ENCODE data around the gene SAMD3.
"Not testable (repeated sequence)": the region's sequence is repeated elsewhere in the genome, so short reads cannot be mapped to it uniquely, and the experiment has no call there.

The SAMD3 gene

DNA sequence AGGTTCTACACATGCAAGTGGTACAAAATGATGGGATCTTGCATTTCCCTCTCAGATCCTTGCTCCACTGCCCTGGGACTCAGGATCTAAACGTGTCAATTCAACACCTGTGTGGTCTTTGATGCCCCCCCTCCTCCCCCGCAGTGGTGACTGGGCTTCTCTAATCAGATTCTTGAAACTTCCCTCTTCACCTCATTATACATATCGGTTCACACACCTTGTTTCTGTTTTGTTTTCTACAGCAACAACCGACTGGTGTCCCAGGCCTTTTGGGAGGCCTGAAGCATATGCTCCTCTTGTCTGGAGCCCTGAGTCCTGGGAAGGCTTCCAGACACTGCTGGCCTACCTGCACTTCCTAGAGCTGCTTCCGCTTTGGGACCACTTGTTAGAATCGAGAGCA is 20.0 kb downstream of the SAMD3 start:
- in situ Hi-C loops (cut with MboI; ENCODE audit: low sequenced_read_pairs) = no loop called here
- DNase-seq (ENCODE audit: low spot score in 2 of 2) = no peak
- Histone ChIP-seq H3K27me3 (ENCODE audit: low read depth) (no peaks in the 10 kb centered on the region), H3K4me3 (no peak overlapping the region), H3K9me3 (no peaks in the 10 kb centered on the region), H3K36me3 (replicated peaks) (no peaks in the 10 kb centered on the region), H3K4me1 (no peaks in the 10 kb centered on the region; the same call in 1 of the 2 replicates)

- no peak for DNase-seq (ENCODE audit: low spot score in 2 of 2)
- H3K4me3 ChIP-seq = no peak overlapping the region
- H3K36me3 ChIP-seq (replicated peaks) = no peaks in the 10 kb centered on the region
- H3K27me3 ChIP-seq (ENCODE audit: low read depth) = no peaks in the 10 kb centered on the region
- no peaks in the 10 kb centered on the region for H3K9me3 ChIP-seq
- in situ Hi-C loops (cut with MboI; ENCODE audit: low sequenced_read_pairs) = no loop called here
- H3K4me1 ChIP-seq = no peaks in the 10 kb centered on the region; the same call in 1 of the 2 replicates
Observed at GRCh38 chr6:130200020-130200419, 22.7 kb downstream of the SAMD3 start.

GRCh38 chr6:130198483-130199035 is 24.2 kb downstream of the SAMD3 start:
- no peaks in the 10 kb centered on the region for H3K27me3 ChIP-seq (ENCODE audit: low read depth)
- no peaks in the 10 kb centered on the region for H3K9me3 ChIP-seq
- no peaks in the 10 kb centered on the region; the same call in 1 of the 2 replicates for H3K4me1 ChIP-seq
- no peak for DNase-seq (ENCODE audit: low spot score in 2 of 2)
- no peaks in the 10 kb centered on the region for H3K36me3 ChIP-seq (replicated peaks)
- in situ Hi-C loops (cut with MboI; ENCODE audit: low sequenced_read_pairs) = no loop called here
- H3K4me3 ChIP-seq = no peak overlapping the region

DNA sequence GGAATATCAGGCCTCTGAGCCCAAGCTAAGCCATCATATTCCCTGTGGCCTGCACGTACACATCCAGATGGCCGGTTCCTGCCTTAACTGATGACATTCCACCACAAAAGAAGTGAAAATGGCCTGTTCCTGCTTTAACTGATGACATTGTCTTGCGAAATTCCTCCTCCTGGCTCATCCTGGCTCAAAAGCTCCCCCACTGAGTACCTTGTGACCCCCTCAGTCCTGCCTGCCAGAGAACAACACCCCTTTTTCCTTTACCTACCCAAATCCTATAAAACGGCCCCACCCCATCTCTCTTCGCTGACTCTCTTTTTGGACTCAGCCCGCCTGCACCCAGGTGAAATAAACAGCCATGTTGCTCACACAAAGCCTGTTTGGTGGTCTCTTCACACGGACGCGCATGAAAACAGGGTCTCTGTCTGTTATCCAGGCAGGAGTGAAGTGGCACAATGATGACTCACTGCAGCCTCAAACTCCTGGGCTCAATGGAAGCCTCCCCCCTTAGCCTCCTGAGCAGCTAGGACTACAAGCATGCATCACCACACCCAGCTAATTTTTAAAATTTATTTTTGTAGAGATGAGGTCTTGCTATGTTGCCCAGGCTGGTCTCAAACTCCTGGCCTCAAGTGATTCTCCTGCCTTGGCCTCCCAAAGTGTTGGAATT is 24.8 kb downstream of the SAMD3 start:
- H3K4me3 ChIP-seq; H3K27me3 ChIP-seq (ENCODE audit: low read depth); in situ Hi-C loops (cut with MboI; ENCODE audit: low sequenced_read_pairs); DNase-seq (ENCODE audit: low spot score in 2 of 2); H3K36me3 ChIP-seq (replicated peaks); H3K9me3 ChIP-seq; H3K4me1 ChIP-seq: not testable (repeated sequence)

DNA sequence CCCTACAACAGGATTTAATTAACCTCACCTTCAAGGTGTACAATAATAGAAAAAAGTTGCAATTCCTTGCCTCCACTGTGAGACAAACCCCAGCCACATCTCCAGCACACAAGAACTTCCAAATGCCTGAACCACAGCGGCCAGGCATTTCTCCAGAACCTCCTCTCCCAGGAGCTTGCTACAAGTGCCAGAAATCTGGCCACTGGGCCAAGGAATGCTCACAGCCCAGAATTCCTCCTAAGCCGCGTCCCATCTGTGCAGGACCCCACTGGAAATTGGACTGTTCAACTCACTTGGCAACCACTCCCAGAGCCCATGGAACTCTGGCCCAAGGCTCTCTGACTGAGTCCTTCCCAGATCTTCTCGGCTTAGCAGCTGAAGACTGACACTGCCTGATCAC is 28.3 kb downstream of the SAMD3 start:
- H3K4me3 ChIP-seq; H3K9me3 ChIP-seq; in situ Hi-C loops (cut with MboI; ENCODE audit: low sequenced_read_pairs): not testable (repeated sequence)

DNA sequence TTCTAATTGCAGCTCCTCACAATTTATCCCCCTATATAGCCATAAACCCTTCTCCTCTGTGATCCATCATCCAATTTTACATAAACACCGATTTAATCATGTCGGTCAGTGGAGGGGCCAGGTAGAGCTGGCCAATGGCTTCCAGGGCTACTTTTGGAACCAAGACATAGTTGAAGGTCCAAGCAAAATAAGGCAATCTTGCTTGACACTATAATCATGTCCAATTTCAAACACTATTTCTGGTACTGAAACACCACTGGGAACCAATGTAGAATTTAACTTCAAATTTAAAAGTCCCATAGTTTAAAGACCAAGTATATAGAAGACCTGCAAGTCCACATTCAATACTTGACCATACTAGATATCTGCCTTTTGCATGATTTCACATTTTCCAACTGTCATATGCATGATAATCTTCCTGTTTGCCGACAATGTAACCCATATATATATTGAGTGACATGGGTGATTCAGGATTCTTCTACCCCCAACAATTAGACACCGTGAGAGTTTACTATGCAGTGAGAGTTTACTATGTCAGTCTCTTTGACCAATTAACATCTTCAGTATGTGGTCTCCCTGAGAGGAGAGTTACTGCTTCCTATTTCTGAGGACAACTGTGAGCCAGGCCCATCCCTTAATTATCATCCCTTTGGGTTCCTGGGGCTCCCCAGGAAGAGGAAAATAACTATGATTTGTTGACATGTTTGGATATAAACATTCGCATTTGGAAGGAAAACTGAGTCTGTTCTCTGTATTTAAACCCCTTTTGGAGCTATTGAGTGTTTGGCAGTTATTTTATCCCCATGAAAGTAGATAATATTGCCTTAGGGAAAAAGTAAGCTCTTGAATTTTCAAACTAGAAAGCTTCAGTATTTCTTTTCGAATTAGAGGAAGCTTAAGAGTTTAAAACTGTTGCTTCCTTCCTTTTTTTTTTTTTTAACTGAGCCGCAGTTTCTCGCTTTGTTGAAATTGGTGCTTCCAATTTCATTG is 31.8 kb downstream of the SAMD3 start:
- Histone ChIP-seq H3K27me3 (ENCODE audit: low read depth) (no peaks in the 10 kb centered on the region), H3K9me3 (no peaks in the 10 kb centered on the region), H3K4me1 (no peaks in the 10 kb centered on the region), H3K36me3 (replicated peaks) (no peaks in the 10 kb centered on the region), H3K4me3 (no peak overlapping the region)
- DNase-seq (ENCODE audit: low spot score in 2 of 2) = no peak
- in situ Hi-C loops (cut with MboI; ENCODE audit: low sequenced_read_pairs) = no loop called here

More for the DNA sequence above, 28.3 kb downstream of the SAMD3 start:
- not testable (repeated sequence) for H3K36me3 ChIP-seq (replicated peaks); H3K27me3 ChIP-seq (ENCODE audit: low read depth); DNase-seq (ENCODE audit: low spot score in 2 of 2); H3K4me1 ChIP-seq

DNA sequence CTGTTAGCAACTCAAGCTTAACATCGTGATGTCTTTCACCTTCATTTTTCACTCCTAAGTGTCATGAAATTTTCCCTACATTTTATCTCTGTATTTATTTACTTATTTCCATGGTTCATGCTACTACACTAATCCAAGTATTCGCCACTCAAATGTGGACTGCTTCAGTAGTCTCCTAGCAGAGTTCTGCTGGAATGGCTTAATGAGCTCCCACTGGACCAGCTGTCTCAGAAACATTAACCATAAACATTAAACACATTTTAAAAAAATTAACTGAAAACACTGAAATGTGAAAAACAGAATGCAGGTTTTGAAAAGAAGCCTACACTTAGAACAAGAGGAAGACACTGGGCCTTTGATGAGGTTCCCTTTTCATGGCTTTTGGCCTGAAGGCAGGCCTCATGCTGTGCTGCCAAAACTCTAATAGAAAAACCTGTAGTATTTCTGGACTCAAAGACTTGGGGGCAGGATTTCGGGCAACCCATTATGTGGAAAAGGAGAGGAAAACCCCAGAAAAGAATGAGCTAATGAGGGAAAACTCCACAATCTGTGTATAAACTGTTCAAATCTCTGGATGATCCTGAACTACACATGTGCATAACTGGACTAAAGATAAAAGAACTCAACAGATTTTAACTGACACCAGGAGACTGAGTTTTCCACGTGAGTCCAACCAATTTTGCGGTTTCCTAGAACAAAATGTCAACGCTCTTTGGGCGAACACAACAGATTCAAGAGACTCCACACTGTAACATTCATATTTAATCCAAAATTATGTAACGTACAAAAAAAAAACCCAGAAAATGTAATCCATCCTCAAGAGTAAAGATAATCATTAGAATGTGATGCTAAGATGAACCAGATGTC is 33.0 kb downstream of the SAMD3 start:
- DNase-seq (ENCODE audit: low spot score in 2 of 2) = no peak
- no peaks in the 10 kb centered on the region for H3K27me3 ChIP-seq (ENCODE audit: low read depth)
- H3K4me3 ChIP-seq = no peak overlapping the region
- no peaks in the 10 kb centered on the region for H3K4me1 ChIP-seq
- no peaks in the 10 kb centered on the region for H3K36me3 ChIP-seq (replicated peaks)
- no peaks in the 10 kb centered on the region for H3K9me3 ChIP-seq
- in situ Hi-C loops (cut with MboI; ENCODE audit: low sequenced_read_pairs) = no loop called here

DNA sequence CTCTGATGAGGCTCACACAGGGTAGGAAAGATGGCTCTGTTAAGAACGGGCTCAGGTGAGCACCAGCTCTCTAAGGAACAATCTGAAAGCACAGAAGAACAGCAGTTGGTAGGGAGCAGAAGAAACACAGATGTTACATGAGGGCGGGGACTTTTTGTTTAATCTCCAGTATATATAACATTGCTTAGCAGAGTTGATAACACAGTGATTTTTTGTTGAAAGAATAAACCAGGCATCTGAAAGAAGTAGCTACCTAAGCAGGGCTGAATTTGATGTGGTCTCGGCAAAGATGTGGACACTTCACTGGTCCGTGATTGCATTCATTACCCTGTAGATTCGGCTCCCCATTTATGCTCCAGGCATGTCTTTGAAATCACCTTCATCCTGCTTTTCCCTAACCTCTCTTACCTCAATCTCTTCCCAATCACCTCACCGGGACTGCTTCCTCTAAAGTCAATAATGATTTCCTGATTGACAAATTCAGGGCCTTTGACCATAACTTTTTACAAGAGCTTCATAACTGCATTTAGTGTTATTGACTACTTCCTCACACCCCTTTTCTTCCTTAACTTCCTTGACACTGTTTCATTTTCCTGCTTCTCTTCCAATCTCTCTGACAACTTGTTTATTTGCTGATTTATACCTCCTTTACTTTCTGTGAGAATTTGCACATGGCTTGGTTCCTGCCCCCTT is 34.4 kb downstream of the SAMD3 start:
- Histone ChIP-seq H3K27me3 (ENCODE audit: low read depth) (no peaks in the 10 kb centered on the region), H3K36me3 (replicated peaks) (no peaks in the 10 kb centered on the region), H3K4me3 (no peak overlapping the region), H3K9me3 (no peaks in the 10 kb centered on the region), H3K4me1 (no peaks in the 10 kb centered on the region)
- DNase-seq (ENCODE audit: low spot score in 2 of 2) = no peak
- in situ Hi-C loops (cut with MboI; ENCODE audit: low sequenced_read_pairs) = no loop called here

DNA sequence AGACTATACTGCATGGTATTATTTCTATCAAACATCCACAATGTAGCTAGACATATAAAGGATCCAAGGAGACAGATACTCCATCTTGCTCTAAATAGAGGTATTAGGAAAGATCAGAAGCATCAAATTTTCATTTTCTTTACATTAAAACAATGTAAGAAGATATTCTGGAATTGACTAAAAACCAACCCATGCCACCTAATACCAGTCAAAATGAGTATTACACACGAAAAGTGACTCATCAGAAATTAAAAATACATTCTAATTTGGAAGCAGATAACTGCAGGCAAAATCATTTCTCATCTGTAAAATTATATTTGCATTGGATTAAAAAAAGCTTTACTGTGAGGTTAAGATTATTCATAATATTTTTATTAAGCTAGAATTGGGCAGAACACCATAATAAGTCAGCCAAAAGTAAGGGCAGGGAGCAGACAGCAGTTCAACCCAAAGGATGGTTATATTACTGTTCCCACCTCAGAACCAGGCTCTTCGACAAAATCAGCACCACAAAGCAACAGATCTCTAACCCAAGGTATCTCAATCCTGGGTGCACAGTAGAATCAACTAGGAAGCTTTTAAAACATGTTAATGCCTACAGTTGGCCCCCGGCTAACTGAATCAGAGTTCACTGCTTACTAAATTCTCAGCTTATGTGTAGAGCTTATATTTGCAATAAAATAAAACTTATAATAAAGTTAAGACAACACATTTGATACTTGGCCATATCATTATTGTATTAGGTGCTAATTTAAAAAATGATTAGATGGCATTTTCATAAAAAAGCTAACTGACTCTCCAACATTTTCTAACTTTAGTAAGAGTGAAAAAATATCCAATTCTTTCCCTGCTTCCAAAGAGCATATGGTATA is 35.2 kb downstream of the SAMD3 start:
- in situ Hi-C loops (cut with MboI; ENCODE audit: low sequenced_read_pairs) = no loop called here
- H3K4me1 ChIP-seq = no peaks in the 10 kb centered on the region
- no peaks in the 10 kb centered on the region for H3K36me3 ChIP-seq (replicated peaks)
- no peaks in the 10 kb centered on the region for H3K9me3 ChIP-seq
- DNase-seq (ENCODE audit: low spot score in 2 of 2) = no peak
- no peak overlapping the region for H3K4me3 ChIP-seq
- H3K27me3 ChIP-seq (ENCODE audit: low read depth) = no peaks in the 10 kb centered on the region

- Histone ChIP-seq H3K9me3 (no peaks in the 10 kb centered on the region), H3K4me1 (no peaks in the 10 kb centered on the region), H3K4me3 (no peak overlapping the region), H3K36me3 (replicated peaks) (no peaks in the 10 kb centered on the region), H3K27me3 (ENCODE audit: low read depth) (no peaks in the 10 kb centered on the region)
- DNase-seq (ENCODE audit: low spot score in 2 of 2) = no peak
- in situ Hi-C loops (cut with MboI; ENCODE audit: low sequenced_read_pairs) = no loop called here
Observed at GRCh38 chr6:130185658-130186057, 37.1 kb downstream of the SAMD3 start.

- DNase-seq (ENCODE audit: low spot score in 2 of 2) = no peak
- Histone ChIP-seq H3K4me3 (no peak overlapping the region), H3K36me3 (replicated peaks) (no peaks in the 10 kb centered on the region), H3K27me3 (ENCODE audit: low read depth) (no peaks in the 10 kb centered on the region), H3K9me3 (no peaks in the 10 kb centered on the region), H3K4me1 (no peaks in the 10 kb centered on the region)
- in situ Hi-C loops (cut with MboI; ENCODE audit: low sequenced_read_pairs) = no loop called here
Observed at GRCh38 chr6:130183271-130184222, 39.2 kb downstream of the SAMD3 start.

Measured in HAP-1 (cell line).